ENCODE data around the gene CCL14. TPM values are rescaled to one million over a fixed set of nuclear protein-coding genes. Genes with fewer than 3 reads are reported as not detected.

Gene CCL14
- total and polyA plus RNA-seq, 2 of the 13 experiments (the other 11 are each of a cell fraction or from before 2014, with no cell fraction given) = 1.1 to 1.7 TPM

DNA sequence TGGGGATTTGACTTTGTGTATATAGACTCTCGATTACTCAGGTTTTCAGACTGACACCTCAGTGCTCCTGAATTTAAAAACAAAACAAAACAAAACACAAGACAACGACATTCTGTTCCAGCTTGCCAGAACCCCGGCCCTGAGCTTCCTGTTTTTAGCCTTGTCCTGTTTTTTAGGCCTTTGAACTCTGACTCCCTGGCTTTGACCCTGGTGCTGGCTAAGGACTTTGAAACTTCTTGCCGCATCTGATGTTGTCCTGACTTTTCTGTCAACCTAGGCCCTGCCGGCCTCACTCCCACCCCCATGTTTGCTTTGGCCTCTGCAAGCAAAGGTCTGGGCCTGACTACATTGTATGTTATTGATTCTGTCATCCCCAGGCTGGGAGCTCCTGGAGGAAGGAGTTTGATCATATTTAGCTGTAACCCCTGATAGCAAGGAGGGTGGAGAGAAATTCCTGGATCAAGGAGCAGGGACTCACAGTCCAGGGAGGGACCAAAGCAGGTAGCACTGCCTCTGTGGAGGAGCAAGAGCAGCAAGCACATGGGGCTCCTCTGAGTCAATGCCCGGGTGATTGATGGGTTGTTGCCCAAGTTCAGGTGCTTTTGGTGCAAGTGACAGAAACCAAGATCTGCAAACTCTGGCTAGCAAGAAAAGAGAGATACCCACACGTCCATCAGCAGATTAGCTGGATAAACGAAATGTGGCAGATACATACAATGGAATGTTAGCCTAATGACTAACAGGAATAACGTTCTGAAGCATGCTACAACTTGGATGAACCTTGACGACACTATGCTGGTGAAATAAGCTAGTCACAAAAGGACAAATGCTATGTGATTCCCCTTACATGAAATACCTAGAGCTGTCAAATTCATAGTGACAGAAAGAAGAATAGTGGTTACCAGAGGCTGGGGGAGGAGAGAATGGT lies 12.9 kb downstream of the CCL14 start (continued):
- TF ChIP-seq, protein P1, sequence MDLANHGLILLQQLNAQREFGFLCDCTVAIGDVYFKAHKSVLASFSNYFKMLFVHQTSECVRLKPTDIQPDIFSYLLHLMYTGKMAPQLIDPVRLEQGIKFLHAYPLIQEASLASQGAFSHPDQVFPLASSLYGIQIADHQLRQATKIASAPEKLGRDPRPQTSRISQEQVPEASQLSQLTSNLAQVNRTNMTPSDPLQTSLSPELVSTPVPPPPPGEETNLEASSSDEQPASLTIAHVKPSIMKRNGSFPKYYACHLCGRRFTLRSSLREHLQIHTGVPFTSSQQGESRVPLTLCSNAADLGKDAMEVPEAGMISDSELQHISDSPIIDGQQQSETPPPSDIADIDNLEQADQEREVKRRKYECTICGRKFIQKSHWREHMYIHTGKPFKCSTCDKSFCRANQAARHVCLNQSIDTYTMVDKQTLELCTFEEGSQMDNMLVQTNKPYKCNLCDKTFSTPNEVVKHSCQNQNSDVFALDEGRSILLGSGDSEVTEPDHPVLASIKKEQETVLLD (CRISPR knock-in tag; IDR thresholded peaks at IDR 0.05; ENCODE audit: low read depth) = peak; percentile 31; the same call in 1 of the 2 replicates
- TF ChIP-seq, protein P2, sequence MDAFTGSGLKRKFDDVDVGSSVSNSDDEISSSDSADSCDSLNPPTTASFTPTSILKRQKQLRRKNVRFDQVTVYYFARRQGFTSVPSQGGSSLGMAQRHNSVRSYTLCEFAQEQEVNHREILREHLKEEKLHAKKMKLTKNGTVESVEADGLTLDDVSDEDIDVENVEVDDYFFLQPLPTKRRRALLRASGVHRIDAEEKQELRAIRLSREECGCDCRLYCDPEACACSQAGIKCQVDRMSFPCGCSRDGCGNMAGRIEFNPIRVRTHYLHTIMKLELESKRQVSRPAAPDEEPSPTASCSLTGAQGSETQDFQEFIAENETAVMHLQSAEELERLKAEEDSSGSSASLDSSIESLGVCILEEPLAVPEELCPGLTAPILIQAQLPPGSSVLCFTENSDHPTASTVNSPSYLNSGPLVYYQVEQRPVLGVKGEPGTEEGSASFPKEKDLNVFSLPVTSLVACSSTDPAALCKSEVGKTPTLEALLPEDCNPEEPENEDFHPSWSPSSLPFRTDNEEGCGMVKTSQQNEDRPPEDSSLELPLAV (CRISPR knock-in tag; conservative IDR thresholded peaks at IDR 0.05; ENCODE audit: low read depth) = no peak
- TF ChIP-seq ELF1 (CRISPR knock-in tag; IDR thresholded peaks at IDR 0.05) (peak; percentile 58), TEAD2 (CRISPR knock-in tag; IDR thresholded peaks at IDR 0.05) (no peak), ZNF569 (CRISPR knock-in tag; IDR thresholded peaks at IDR 0.05; ENCODE audit: borderline replicate concordance) (no peak), EHMT2 (IDR thresholded peaks at IDR 0.05; ENCODE audit: borderline replicate concordance, low read depth, low read length) (no peak), HNRNPK (IDR thresholded peaks at IDR 0.05; ENCODE audit: low read depth, low read length, poor library complexity, severe bottlenecking) (no peak), MYC (CRISPR knock-in tag; IDR thresholded peaks at IDR 0.05; ENCODE audit: borderline replicate concordance) (peak; percentile 53; the same call in 1 of the 2 replicates), SATB2 (CRISPR knock-in tag; IDR thresholded peaks at IDR 0.05) (no peak), CREB1 (IDR thresholded peaks at IDR 0.05) (0 out of 2 replicates have a peak, but pooled peaks have one; percentile 18), CREB1 (CRISPR knock-in tag; IDR thresholded peaks at IDR 0.05) (no peak; the same call in none of the 2 replicates)
- TF ChIP-seq, protein P3, sequence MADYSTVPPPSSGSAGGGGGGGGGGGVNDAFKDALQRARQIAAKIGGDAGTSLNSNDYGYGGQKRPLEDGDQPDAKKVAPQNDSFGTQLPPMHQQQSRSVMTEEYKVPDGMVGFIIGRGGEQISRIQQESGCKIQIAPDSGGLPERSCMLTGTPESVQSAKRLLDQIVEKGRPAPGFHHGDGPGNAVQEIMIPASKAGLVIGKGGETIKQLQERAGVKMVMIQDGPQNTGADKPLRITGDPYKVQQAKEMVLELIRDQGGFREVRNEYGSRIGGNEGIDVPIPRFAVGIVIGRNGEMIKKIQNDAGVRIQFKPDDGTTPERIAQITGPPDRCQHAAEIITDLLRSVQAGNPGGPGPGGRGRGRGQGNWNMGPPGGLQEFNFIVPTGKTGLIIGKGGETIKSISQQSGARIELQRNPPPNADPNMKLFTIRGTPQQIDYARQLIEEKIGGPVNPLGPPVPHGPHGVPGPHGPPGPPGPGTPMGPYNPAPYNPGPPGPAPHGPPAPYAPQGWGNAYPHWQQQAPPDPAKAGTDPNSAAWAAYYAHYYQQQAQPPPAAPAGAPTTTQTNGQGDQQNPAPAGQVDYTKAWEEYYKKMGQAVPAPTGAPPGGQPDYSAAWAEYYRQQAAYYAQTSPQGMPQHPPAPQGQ (CRISPR knock-in tag; IDR thresholded peaks at IDR 0.05; ENCODE audit: borderline replicate concordance) = no peak
- TF ChIP-seq, protein P4, sequence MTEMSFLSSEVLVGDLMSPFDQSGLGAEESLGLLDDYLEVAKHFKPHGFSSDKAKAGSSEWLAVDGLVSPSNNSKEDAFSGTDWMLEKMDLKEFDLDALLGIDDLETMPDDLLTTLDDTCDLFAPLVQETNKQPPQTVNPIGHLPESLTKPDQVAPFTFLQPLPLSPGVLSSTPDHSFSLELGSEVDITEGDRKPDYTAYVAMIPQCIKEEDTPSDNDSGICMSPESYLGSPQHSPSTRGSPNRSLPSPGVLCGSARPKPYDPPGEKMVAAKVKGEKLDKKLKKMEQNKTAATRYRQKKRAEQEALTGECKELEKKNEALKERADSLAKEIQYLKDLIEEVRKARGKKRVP (CRISPR knock-in tag; IDR thresholded peaks at IDR 0.05) = peak in 1 of 2 experiments; percentile 81; a peak in 2 of 4 replicates
- TF ChIP-seq, protein P5, sequence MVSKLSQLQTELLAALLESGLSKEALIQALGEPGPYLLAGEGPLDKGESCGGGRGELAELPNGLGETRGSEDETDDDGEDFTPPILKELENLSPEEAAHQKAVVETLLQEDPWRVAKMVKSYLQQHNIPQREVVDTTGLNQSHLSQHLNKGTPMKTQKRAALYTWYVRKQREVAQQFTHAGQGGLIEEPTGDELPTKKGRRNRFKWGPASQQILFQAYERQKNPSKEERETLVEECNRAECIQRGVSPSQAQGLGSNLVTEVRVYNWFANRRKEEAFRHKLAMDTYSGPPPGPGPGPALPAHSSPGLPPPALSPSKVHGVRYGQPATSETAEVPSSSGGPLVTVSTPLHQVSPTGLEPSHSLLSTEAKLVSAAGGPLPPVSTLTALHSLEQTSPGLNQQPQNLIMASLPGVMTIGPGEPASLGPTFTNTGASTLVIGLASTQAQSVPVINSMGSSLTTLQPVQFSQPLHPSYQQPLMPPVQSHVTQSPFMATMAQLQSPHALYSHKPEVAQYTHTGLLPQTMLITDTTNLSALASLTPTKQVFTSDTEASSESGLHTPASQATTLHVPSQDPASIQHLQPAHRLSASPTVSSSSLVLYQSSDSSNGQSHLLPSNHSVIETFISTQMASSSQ (IDR thresholded peaks at IDR 0.05; ENCODE audit: low read depth) = peak; percentile 63
- TF ChIP-seq, protein P5 (CRISPR knock-in tag; IDR thresholded peaks at IDR 0.05; ENCODE audit: borderline replicate concordance) = peak; percentile 86
